ENCODE results near the gene SFXN5. TPM values are rescaled to one million over a fixed set of nuclear protein-coding genes. Genes with fewer than 3 reads are reported as not detected.
"Not testable (repeated sequence)": the region's sequence is repeated elsewhere in the genome, so short reads cannot be mapped to it uniquely, and the experiment has no call there.

SFXN5 gene
- total RNA-seq, 4 donors from 2014 or later = 5.7 to 11.8 (median 6.7) TPM

DNA sequence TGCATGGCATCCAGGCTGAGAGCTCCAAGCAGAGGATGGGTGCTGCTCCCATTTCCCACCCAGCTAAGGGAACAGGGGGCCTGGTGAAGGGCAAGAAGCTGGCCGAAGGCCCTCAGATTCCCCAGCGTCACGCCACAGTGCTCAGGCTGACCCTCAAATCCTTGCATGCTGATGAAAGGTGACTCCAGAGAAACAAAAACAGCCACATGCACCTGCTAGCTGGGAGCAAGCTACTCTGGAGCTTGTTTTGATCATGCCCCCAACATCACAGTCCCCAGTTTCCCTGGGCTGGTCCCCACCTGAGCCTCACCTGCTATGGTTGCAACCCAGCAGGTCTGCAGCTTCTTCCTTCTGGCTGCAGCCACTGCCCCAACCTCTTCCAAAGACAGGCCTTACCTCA, 28.0 kb upstream of the SFXN5 start:
- ATAC-seq = no peak

DNA sequence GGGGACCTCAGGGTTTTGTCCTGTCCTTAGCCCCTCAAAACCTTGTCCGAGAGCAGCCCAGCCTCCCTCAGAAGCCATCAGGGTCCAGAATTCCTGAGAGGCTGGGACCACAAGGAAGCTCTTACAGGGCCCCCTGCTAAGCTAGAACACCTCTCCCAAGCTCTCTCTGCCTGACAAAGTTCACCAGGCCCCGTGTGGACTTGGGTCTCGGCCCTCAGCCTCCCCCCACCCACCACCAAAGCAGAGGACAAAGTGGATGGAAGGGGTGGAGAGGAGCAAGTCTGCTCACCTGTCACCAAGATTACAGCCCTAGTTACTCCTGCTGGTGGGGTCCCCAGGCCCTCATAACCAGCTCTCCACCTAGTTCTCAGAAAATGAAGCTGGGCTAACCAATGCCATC, 24.4 kb upstream of the SFXN5 start:
- H3K36me3 ChIP-seq = no peaks in the 10 kb centered on the region
- no peak for ATAC-seq
- no peak for TF ChIP-seq POLR2AphosphoS5 (IDR thresholded peaks at IDR 0.05)
- TF ChIP-seq, protein P1, sequence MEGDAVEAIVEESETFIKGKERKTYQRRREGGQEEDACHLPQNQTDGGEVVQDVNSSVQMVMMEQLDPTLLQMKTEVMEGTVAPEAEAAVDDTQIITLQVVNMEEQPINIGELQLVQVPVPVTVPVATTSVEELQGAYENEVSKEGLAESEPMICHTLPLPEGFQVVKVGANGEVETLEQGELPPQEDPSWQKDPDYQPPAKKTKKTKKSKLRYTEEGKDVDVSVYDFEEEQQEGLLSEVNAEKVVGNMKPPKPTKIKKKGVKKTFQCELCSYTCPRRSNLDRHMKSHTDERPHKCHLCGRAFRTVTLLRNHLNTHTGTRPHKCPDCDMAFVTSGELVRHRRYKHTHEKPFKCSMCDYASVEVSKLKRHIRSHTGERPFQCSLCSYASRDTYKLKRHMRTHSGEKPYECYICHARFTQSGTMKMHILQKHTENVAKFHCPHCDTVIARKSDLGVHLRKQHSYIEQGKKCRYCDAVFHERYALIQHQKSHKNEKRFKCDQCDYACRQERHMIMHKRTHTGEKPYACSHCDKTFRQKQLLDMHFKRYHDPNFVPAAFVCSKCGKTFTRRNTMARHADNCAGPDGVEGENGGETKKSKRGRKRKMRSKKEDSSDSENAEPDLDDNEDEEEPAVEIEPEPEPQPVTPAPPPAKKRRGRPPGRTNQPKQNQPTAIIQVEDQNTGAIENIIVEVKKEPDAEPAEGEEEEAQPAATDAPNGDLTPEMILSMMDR (IDR thresholded peaks at IDR 0.05) = no peak
- no peak for TF ChIP-seq POLR2A (IDR thresholded peaks at IDR 0.05)
- no peak for TF ChIP-seq EP300 (IDR thresholded peaks at IDR 0.05)
- peaks cover 0 to 42% (median 3%) of the 10 kb centered on the region in 3 donors for H3K4me1 ChIP-seq
- H3K4me3 ChIP-seq = no peak overlapping the region
- H3K27ac ChIP-seq = no peak overlapping the region
- WGBS, 2 donors (ENCODE audit: low coverage in 1 of 2) = no CpG with 5 or more reads among the region's 3 CpGs
- no peaks in the 10 kb centered on the region for H3K27me3 ChIP-seq
- H3K9me3 ChIP-seq = no peaks in the 10 kb centered on the region

More for the DNA sequence above, 28.0 kb upstream of the SFXN5 start:
- Histone ChIP-seq H3K27me3 (no peaks in the 10 kb centered on the region), H3K4me3 (no peak overlapping the region), H3K36me3 (no peaks in the 10 kb centered on the region), H3K4me1 (peaks cover 0 to 31% (median 0%) of the 10 kb centered on the region in 3 donors), H3K27ac (no peak overlapping the region), H3K9me3 (no peaks in the 10 kb centered on the region)
- no CpG with 5 or more reads among the region's 3 CpGs for WGBS, 2 donors (ENCODE audit: low coverage in 1 of 2)
- TF ChIP-seq, protein P1 (IDR thresholded peaks at IDR 0.05) = no peak
- no peak for TF ChIP-seq POLR2AphosphoS5 (IDR thresholded peaks at IDR 0.05)
- TF ChIP-seq EP300 (IDR thresholded peaks at IDR 0.05) = no peak

DNA sequence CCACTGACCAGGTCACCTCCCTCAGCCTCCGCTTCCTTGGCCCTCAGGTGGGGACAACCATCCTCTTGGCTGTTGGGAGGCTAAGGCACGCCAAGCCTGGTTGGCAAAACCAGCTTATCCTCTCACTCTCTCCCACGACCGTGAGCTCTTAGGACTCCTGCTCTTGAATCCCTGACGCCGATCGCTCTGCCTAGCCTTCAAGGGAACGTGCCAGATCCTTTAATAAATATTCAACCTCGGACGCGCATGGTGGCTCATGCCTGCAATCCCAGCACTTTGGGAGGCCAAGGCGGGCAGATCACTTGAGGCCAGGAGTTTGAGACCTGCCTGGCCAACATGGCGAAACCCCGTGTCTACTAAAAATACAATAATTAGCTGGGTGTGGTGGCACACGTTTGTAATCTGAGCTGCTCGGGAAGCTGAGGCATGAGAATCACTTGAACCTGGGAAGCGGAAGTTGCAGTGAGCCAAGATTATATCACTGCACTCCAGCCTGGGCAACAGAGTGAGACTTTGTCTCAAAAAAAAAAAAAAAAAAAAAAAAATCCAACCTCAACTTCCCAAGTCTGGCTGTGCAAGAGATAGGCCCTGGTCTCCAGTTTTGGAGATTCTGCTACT, 22.2 kb upstream of the SFXN5 start:
- not testable (repeated sequence) for H3K27ac ChIP-seq, H3K36me3 ChIP-seq, H3K9me3 ChIP-seq, H3K27me3 ChIP-seq, H3K4me3 ChIP-seq, ATAC-seq
- H3K4me1 ChIP-seq = peaks cover 0 to 63% (median 13%) of the 10 kb centered on the region in 3 donors
- 72% methylated on average over 5 of the region's 17 CpGs; no CpG with 5 or more reads in 1 of the 2 donors for WGBS, 2 donors (ENCODE audit: low coverage in 1 of 2)

DNA sequence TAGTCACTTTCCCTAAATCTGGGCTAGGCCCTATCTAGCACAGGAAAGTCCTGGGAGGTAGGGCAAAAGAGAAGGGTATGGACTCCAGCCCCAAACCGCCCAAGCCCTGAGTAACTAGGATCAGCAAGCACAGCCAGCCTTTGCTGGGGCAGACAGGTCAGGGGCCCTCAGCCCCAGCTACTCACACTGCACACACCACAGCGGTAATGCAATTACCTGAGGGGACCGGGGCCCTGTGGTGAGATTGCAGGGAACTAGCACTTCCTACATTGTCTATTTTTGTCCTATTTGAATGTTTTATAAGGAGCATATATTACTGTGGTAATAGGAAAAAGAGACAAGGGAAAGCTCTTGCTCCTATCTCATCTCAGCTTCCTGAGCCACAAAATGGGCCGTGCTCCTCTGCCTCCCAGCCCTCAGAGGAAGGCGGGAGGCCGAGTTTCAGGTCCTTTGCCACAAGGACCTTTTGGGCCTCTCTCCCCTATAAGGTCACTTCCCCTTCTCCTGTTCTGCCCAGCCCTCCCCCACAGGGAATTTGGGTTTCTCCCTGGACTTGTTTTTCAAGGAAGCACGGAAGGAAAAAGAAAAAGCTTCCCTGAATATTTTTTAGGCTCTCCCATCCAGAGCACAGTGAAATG, 20.8 kb upstream of the SFXN5 start:
- peaks cover 0 to 18% of the 10 kb centered on the region in 2 donors for H3K36me3 ChIP-seq
- no peak overlapping the region for H3K4me3 ChIP-seq
- TF ChIP-seq EP300 (IDR thresholded peaks at IDR 0.05) = no peak
- no peak for TF ChIP-seq POLR2A (IDR thresholded peaks at IDR 0.05)
- TF ChIP-seq, protein P1 (IDR thresholded peaks at IDR 0.05) = no peak
- TF ChIP-seq POLR2AphosphoS5 (IDR thresholded peaks at IDR 0.05) = no peak
- no peak overlapping the region for H3K27ac ChIP-seq
- H3K4me1 ChIP-seq = peaks cover 0 to 59% (median 13%) of the 10 kb centered on the region in 3 donors
- no peaks in the 10 kb centered on the region for H3K27me3 ChIP-seq
- no peak for ATAC-seq
- H3K9me3 ChIP-seq = no peaks in the 10 kb centered on the region
- WGBS, 2 donors (ENCODE audit: low coverage in 1 of 2) = 36 to 66% methylated on average over 4 to 6 of the region's 7 CpGs

DNA sequence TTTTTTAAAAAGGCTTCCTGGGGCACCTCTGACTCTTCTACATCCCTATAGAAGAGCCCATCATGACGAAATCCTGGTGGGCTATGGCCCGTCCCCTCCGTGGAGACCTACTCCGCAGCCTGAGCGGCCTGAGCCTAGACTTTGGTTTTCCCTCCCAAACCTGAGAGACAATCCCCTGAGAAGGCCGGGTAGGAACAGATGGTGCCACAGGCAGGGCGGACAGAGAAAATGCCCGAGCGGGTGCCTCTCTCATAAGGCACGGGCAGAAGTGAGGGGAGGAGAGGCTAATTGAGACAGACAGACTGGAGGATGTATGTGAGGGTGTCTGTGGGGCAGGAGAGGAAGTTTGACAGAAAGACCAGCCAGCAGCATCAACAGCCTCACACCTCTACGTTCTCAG, 20.2 kb upstream of the SFXN5 start:
- H3K4me1 ChIP-seq = peaks cover 0 to 59% (median 13%) of the 10 kb centered on the region in 3 donors
- no peaks in the 10 kb centered on the region for H3K9me3 ChIP-seq

More for the DNA sequence above, 20.2 kb upstream of the SFXN5 start:
- H3K27ac ChIP-seq = no peak overlapping the region
- H3K36me3 ChIP-seq = peaks cover 0 to 24% of the 10 kb centered on the region in 2 donors
- H3K4me3 ChIP-seq = no peak overlapping the region
- 87 to 96% methylated on average over 4 to 7 of the region's 11 CpGs for WGBS, 2 donors (ENCODE audit: low coverage in 1 of 2)
- no peak for ATAC-seq
- TF ChIP-seq, protein P1 (IDR thresholded peaks at IDR 0.05) = no peak
- TF ChIP-seq EP300 (IDR thresholded peaks at IDR 0.05) (no peak), POLR2AphosphoS5 (IDR thresholded peaks at IDR 0.05) (no peak), POLR2A (IDR thresholded peaks at IDR 0.05) (no peak)
- H3K27me3 ChIP-seq = no peaks in the 10 kb centered on the region
